ENCODE data around the gene ZNF627.

DNA sequence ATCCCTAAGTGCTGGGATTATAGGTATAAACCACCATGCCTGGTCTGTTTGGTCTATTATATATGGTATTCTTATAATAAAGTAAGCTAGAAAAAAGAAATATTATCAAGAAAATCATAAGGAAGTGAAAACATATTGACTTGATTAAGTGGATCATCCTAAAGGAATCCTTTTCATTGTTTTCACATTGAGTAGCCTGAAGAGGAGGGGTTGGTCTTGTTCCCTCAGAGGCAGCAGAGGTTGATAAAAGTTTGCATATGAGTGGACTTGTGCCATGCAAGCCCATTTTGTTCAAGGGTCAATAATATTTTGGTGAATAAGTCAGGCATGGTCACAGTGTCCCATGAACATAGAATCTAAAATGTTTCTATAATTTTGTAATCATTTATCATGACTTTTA, 52.7 kb downstream of the ZNF627 start:
- TF ChIP-seq TAF1 (IDR thresholded peaks at IDR 0.05; ENCODE audit: low read depth) (no peak), SMC3 (conservative IDR thresholded peaks at IDR 0.05; ENCODE audit: poor library complexity) (no peak), EZH2 (IDR thresholded peaks at IDR 0.05; ENCODE audit: borderline replicate concordance, insufficient read depth, low read length, poor library complexity, severe bottlenecking) (no peak), POLR2AphosphoS5 (IDR thresholded peaks at IDR 0.05) (no peak)
